ENCODE data around the gene PPP1R18.

- TF ChIP-seq CTCF (IDR thresholded peaks at IDR 0.05) (no peak), POLR2A (IDR thresholded peaks at IDR 0.05) (no peak), POLR2AphosphoS5 (IDR thresholded peaks at IDR 0.05; ENCODE audit: insufficient read depth in 1 of 2, low read depth in 1 of 2) (no peak)
These were observed 4.9 kb upstream of the PPP1R18 start for GRCh38 chr6:30691208-30691847.

Data from vagina (tissue), 2 donors.